ENCODE results near the gene TRPV2. TPM values are rescaled to one million over a fixed set of nuclear protein-coding genes. Genes with fewer than 3 reads are reported as not detected.

TRPV2 gene
- total and polyA plus RNA-seq, 10 of the 15 experiments (the other 5 are each of a cell fraction or from before 2014, with no cell fraction given), result 8.9 to 94.4 (median 54.1) TPM

- TF ChIP-seq PKNOX1 (IDR thresholded peaks at IDR 0.05), result no peak
- no peak for TF ChIP-seq FOXM1 (IDR thresholded peaks at IDR 0.05; ENCODE audit: low read depth, low read length)
- TF ChIP-seq ZBTB4 (CRISPR knock-in tag; IDR thresholded peaks at IDR 0.05), result no peak
- TF ChIP-seq EP300 (IDR thresholded peaks at IDR 0.05; ENCODE audit: borderline replicate concordance in 1 of 2, control insufficient read depth in 1 of 2, low read depth in 2 of 2, low read length in 2 of 2), result no peak
Observed at GRCh38 chr17:16459271-16459670, 43.9 kb downstream of the TRPV2 start (continued).

GRCh38 chr17:16459855-16460550 lies 44.6 kb downstream of the TRPV2 start:
- no peaks in the 10 kb centered on the region for H3K27me3 ChIP-seq (replicated peaks in 1 of 2; ENCODE audit: control insufficient read depth in 2 of 2, insufficient read depth in 2 of 2, low read length in 1 of 2)
- WGBS (ENCODE audit: insufficient coverage, insufficient replicate concordance, low lambda C conversion rate, missing lambda C conversion rate), result 87% methylated on average over 5 of the region's 5 CpGs
- H2AFZ ChIP-seq (ENCODE audit: control insufficient read depth, low read depth, low read length), result no peak overlapping the region
- no peak overlapping the region for H3K4me2 ChIP-seq (ENCODE audit: control insufficient read depth, insufficient read depth)
- H3K36me3 ChIP-seq (ENCODE audit: control insufficient read depth in 2 of 2, insufficient read depth in 2 of 2, low read length in 1 of 2), result no peaks in the 10 kb centered on the region; a peak in 1 of 4 replicates
- no peaks in the 10 kb centered on the region for H4K20me1 ChIP-seq (ENCODE audit: control insufficient read depth, insufficient read depth)
- H3K4me1 ChIP-seq (ENCODE audit: control insufficient read depth, insufficient read depth, low read length), result no peaks in the 10 kb centered on the region
- ATAC-seq (no peak), FAIRE-seq (no peak), DNase-seq (ENCODE audit: low read depth, low spot score) (no peak)
- H3K9me3 ChIP-seq (replicated peaks; ENCODE audit: control insufficient read depth, insufficient read depth, low read length), result no peaks in the 10 kb centered on the region
- no peaks in the 10 kb centered on the region for H3K79me2 ChIP-seq (ENCODE audit: control insufficient read depth, insufficient read depth, low read length)
- ChIA-PET POLR2A (no interaction called here), CTCF (no interaction called here), RAD21 (ENCODE audit: unreplicated experiment) (interaction anchor here (0.7 kb wide), 1 partner anchor 51 kb away, joined by 3 read pairs; no protein-coding TSS in a partner anchor), SMC1A (ENCODE audit: uncharacterized antibody, unreplicated experiment) (no interaction called here)
- intact Hi-C loops (cut with micrococcal nuclease; ENCODE audit: unreplicated experiment) (no loop called here), in situ Hi-C loops (cut with MboI) (no loop called here)
- no TSS peak for BruUV-seq (replicated peaks)
- no peak overlapping the region for H3K4me3 ChIP-seq
- no peak overlapping the region for H3K9ac ChIP-seq (ENCODE audit: control insufficient read depth, insufficient read depth, low read length)
- no peak overlapping the region for H3K27ac ChIP-seq (ENCODE audit: control insufficient read depth, insufficient read depth)
- no peak for TF ChIP-seq CREB1 (IDR thresholded peaks at IDR 0.05; ENCODE audit: low read depth)
- no peak for TF ChIP-seq ZNF207 (IDR thresholded peaks at IDR 0.05; ENCODE audit: borderline replicate concordance)
- TF ChIP-seq SP1 (IDR thresholded peaks at IDR 0.05; ENCODE audit: low read depth, low read length), result no peak
- no peak for TF ChIP-seq POLR2A (IDR thresholded peaks at IDR 0.05; ENCODE audit: low read depth, low read length)
- no peak for TF ChIP-seq ASH2L (IDR thresholded peaks at IDR 0.05; ENCODE audit: borderline replicate concordance, low read depth)
- TF ChIP-seq POLR2AphosphoS2 (IDR thresholded peaks at IDR 0.05; ENCODE audit: low read depth, low read length), result no peak

Data from GM12878 (cell line).